SH-SY5Y (cell line): ENCODE data around the gene STOML2.

Source experiments
- GATA2 ChIP-seq: IDR thresholded peaks from 2 replicates; pipeline ENCODE4 v1.6.1; 2011; ENCODE audit warnings: mild to moderate bottlenecking, low read depth, low read length
- GATA3 ChIP-seq: IDR thresholded peaks from 2 replicates; pipeline ENCODE4 v1.6.1; 2011; ENCODE audit warnings: low read depth, mild to moderate bottlenecking, low read length, moderate library complexity

DNA sequence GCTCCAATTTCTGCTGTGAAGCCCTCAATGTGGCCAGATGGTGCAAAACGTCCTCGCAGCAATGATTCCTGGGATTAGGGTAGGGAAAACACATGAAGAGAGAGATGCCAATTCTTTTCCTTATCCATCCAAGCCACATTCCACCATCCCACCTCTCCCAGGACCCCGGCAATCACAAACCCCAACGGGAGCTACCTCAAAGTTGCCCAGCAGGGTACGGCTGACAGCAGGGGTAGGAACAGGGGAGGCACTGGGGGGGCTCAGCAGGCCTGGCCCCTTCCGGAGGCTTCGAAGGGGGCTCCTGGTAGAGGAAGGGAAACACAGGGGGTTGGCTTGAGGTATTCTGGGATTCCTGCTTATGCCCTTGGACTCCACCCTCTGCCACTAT, 3.4 kb upstream of the STOML2 start:
- TF ChIP-seq GATA2 (no peak), GATA3 (no peak)
